Type B pancreatic cell (in vitro differentiated cells): ENCODE measurements around the gene NMNAT2. TPM values are rescaled to one million over a fixed set of nuclear protein-coding genes. Genes with fewer than 3 reads are reported as not detected.

Source experiments
- DNase-seq: peaks from one replicate; pipeline ENCODE4 v3.0.0; 2021; ENCODE audit warnings: mixed read lengths; ENCODE audit not compliant: unreplicated experiment; ENCODE audit errors: extremely low spot score
- H3K27ac Mint-ChIP-seq: 2 replicates; pipeline ENCODE4 v1.8.0; 2021; ENCODE audit warnings: mild to moderate bottlenecking, mixed read lengths
- H3K27me3 Mint-ChIP-seq: 2 replicates; pipeline ENCODE4 v1.8.0; 2021; ENCODE audit warnings: mixed read lengths
- H3K36me3 Mint-ChIP-seq: 2 replicates; pipeline ENCODE4 v1.8.0; 2021; ENCODE audit warnings: mixed read lengths
- H3K4me1 Mint-ChIP-seq: one replicate; pipeline ENCODE4 v1.8.0; 2021; ENCODE audit warnings: mixed read lengths; ENCODE audit not compliant: unreplicated experiment
- H3K4me3 Mint-ChIP-seq: 2 replicates; pipeline ENCODE4 v1.8.0; 2021; ENCODE audit warnings: mild to moderate bottlenecking, mixed read lengths
- H3K9me3 Mint-ChIP-seq: 2 replicates; pipeline ENCODE4 v1.8.0; 2021; ENCODE audit warnings: mixed read lengths
- CTCF ChIP-seq: fragments of 200-600 bp; sonication (generic); conservative IDR thresholded peaks from 2 replicates; pipeline ENCODE4 v1.5.0; 2021; ENCODE audit warnings: antibody characterized with exemption, mild to moderate bottlenecking
- total RNA-seq: library from RNA; stranded (reverse); gene quantifications from 2 replicates; pipeline ENCODE4 v1.2.1, GENCODE V29; 2021; ENCODE audit warnings: low replicate concordance

The NMNAT2 gene
- total RNA-seq, 1 donor from 2014 or later = 3.7 TPM

GRCh38 chr1:183374825-183375224 lies 43.4 kb downstream of the NMNAT2 start:
- Mint-ChIP-seq H3K4me1 (peaks cover 9% of the 10 kb centered on the region), H3K27ac (no peak overlapping the region), H3K9me3 (no peaks in the 10 kb centered on the region), H3K27me3 (no peaks in the 10 kb centered on the region), H3K4me3 (no peak overlapping the region), H3K36me3 (no peaks in the 10 kb centered on the region)
- TF ChIP-seq CTCF = no peak
- no peak for DNase-seq

- H3K27ac Mint-ChIP-seq = no peak overlapping the region
- H3K4me3 Mint-ChIP-seq = no peak overlapping the region
These were observed 45.5 kb downstream of the NMNAT2 start for GRCh38 chr1:183372586-183373230.

GRCh38 chr1:183370399-183371058 lies 47.7 kb downstream of the NMNAT2 start:
- Mint-ChIP-seq H3K9me3 (no peaks in the 10 kb centered on the region), H3K4me1 (peaks cover 13% of the 10 kb centered on the region), H3K36me3 (no peaks in the 10 kb centered on the region), H3K27ac (peak overlapping the region; percentile 60), H3K27me3 (no peaks in the 10 kb centered on the region), H3K4me3 (peak overlapping the region; percentile 48)
- no peak for DNase-seq
- no peak for TF ChIP-seq CTCF

More at GRCh38 chr1:183372586-183373230, 45.5 kb downstream of the NMNAT2 start:
- TF ChIP-seq CTCF = no peak
- DNase-seq = no peak
- Mint-ChIP-seq H3K4me1 (peaks cover 13% of the 10 kb centered on the region), H3K36me3 (no peaks in the 10 kb centered on the region), H3K9me3 (no peaks in the 10 kb centered on the region), H3K27me3 (no peaks in the 10 kb centered on the region)

- H3K9me3 Mint-ChIP-seq = no peaks in the 10 kb centered on the region
- H3K4me3 Mint-ChIP-seq = no peak overlapping the region
- peak overlapping the region; percentile 8 for H3K27ac Mint-ChIP-seq
- DNase-seq = no peak
- H3K4me1 Mint-ChIP-seq = peaks cover 13% of the 10 kb centered on the region
- TF ChIP-seq CTCF = no peak
- no peaks in the 10 kb centered on the region for H3K36me3 Mint-ChIP-seq
- H3K27me3 Mint-ChIP-seq = no peaks in the 10 kb centered on the region
These were observed 49.7 kb downstream of the NMNAT2 start for GRCh38 chr1:183368213-183369108.

- Mint-ChIP-seq H3K4me1 (peaks cover 13% of the 10 kb centered on the region), H3K4me3 (no peak overlapping the region), H3K27me3 (no peaks in the 10 kb centered on the region), H3K36me3 (no peaks in the 10 kb centered on the region), H3K27ac (no peak overlapping the region), H3K9me3 (no peaks in the 10 kb centered on the region)
- no peak for DNase-seq
- TF ChIP-seq CTCF = no peak
These were observed 52.1 kb downstream of the NMNAT2 start for GRCh38 chr1:183366116-183366515.
